Hindlimb muscle (tissue), 1 donor: ENCODE results near the gene ADH1B. TPM values are rescaled to one million over a fixed set of nuclear protein-coding genes. Genes with fewer than 3 reads are reported as not detected.

ENCODE experiments used
- polyA plus RNA-seq: library from polyadenylated mRNA; unstranded; fragments of 120-200 nt; gene quantifications from one replicate; pipeline ENCODE4 v1.2.1, GENCODE V29; 2013; ENCODE audit not compliant: insufficient read length

The ADH1B gene
- polyA plus RNA-seq, 1 donor: 10.2 TPM

Other genes starting within 250 kb of the ADH1B start
- gene ADH5, start 232.6 kb downstream of the ADH1B start, polyA plus RNA-seq: 87.8 TPM
- gene ADH4, start 177.1 kb downstream of the ADH1B start, polyA plus RNA-seq: not detected
- gene ADH6, start 102.2 kb downstream of the ADH1B start, polyA plus RNA-seq: 0.35 TPM
- 0.88 TPM for gene ADH1A, start 30.4 kb downstream of the ADH1B start, polyA plus RNA-seq
- gene ADH1C, start 31.3 kb upstream of the ADH1B start, polyA plus RNA-seq: 7.0 TPM
- gene ADH7, start 113.9 kb upstream of the ADH1B start, polyA plus RNA-seq: not detected
- gene C4orf17, start 189.6 kb upstream of the ADH1B start, polyA plus RNA-seq: not detected
- gene TRMT10A, start 242.6 kb upstream of the ADH1B start, polyA plus RNA-seq: 9.4 TPM